Gastrocnemius medialis (tissue), 4 donors: Measurements from ENCODE around the gene KIF1A. TPM values are rescaled to one million over a fixed set of nuclear protein-coding genes. Genes with fewer than 3 reads are reported as not detected.

Source experiments
- ATAC-seq, 2 donors: fragments of 150-250 bp; one replicate each; pipeline ENCODE4 v1.9.1; 2016
- DNase-seq, 2 donors: peaks; one replicate each; pipeline ENCODE4 v3.0.0-alpha.2; 2019
- H3K27ac ChIP-seq, 4 donors: fragments of 200-600 bp; sonication (generic); 1 replicate in 1 of 4; 2 replicates in 3 of 4; pipeline ENCODE4 v1.5.1; 2016 to 2018; ENCODE audit warnings: mild to moderate bottlenecking in 2 of 4, moderate library complexity in 1 of 4
- H3K27me3 ChIP-seq, 3 donors: fragments of 200-600 bp; sonication (generic) in 2 of 3; 1 replicate in 1 of 3; 2 replicates in 2 of 3; pipeline versions ENCODE4 v1.5.1 to v1.6.0; 2016 to 2019; ENCODE audit warnings: mild to moderate bottlenecking in 1 of 3, moderate library complexity in 1 of 3
- H3K36me3 ChIP-seq, 2 donors: fragments of 200-600 bp; sonication (generic) in 1 of 2; one replicate each; pipeline ENCODE4 v1.5.1; 2017 to 2018
- H3K4me1 ChIP-seq, 2 donors: fragments of 200-600 bp; sonication (generic) in 1 of 2; one replicate each; pipeline ENCODE4 v1.5.1; 2016 to 2017; ENCODE audit warnings: mild to moderate bottlenecking in 2 of 2
- H3K4me3 ChIP-seq, 4 donors: fragments of 200-600 bp; sonication (generic) in 3 of 4; 1 replicate in 1 of 4; 2 replicates in 3 of 4; pipeline ENCODE4 v1.5.1; 2016 to 2019; ENCODE audit warnings: mild to moderate bottlenecking in 2 of 4
- H3K9me3 ChIP-seq, 3 donors: fragments of 200-600 bp; sonication (generic) in 2 of 3; 1 replicate in 1 of 3; 2 replicates in 2 of 3; pipeline ENCODE4 v1.5.1; 2016 to 2019
- CTCF ChIP-seq, 5 experiments: fragments of 450-650 bp in 3 of 5; fragments of 200-600 bp in 2 of 5; sonication (generic) in 2 of 5; IDR thresholded peaks in 4 of 5; conservative IDR thresholded peaks in 1 of 5; 1 replicate in 4 of 5; 2 replicates in 1 of 5; pipeline ENCODE4 v1.5.1; 2016 to 2019; ENCODE audit warnings: antibody characterized with exemption in 5 of 5, mild to moderate bottlenecking in 3 of 5, moderate library complexity in 3 of 5
- POLR2A ChIP-seq, 2 donors: fragments of 450-650 bp; IDR thresholded peaks; one replicate each; pipeline ENCODE4 v1.6.1; 2017; ENCODE audit warnings: antibody characterized with exemption in 2 of 2, mild to moderate bottlenecking in 2 of 2, moderate library complexity in 2 of 2
- in situ Hi-C, 4 donors: fragments of 200-750 bp; cut with MboI; loops; one replicate each; pipeline versions ENCODE4 v1.15.0 to v1.8.0; 2017; ENCODE audit warnings: low sequenced_read_pairs in 4 of 4
- intact Hi-C: fragments of 100-400 bp; cut with DNase I; formaldehyde crosslinking; loops from one replicate; pipeline ENCODE4 v1.15.1; 2023; ENCODE audit warnings: low total_unique reads
- total RNA-seq, 4 donors: library from RNA; depleted of rRNA; stranded (reverse); fragments of >200 nt; gene quantifications; one replicate each; pipeline versions ENCODE4 v1.1.0 to v1.2.3, GENCODE V29; 2016

Gene KIF1A
- total RNA-seq, 4 donors from 2014 or later, result 0.05 to 0.33 (median 0.09) TPM; not detected in 1

DNA sequence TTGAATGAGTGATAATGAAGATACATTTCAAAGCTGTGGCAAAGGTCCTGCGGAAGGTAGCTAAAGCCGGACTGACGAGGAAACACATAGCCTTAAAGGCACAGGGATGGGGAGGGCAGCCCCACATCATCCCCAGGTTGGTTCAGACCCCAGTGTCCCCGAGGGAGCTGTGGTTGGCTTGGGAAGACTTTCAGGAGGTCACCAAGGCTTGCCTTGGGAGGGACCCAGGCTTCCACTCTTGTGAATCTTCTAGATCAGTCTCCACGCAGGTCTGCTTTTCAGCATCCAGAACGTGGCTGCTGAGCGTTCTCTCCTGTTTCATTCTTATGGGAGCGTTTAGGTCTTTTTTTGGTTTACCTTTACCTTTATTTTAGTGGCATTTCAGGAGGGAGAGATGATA, 16.8 kb downstream of the KIF1A start:
- Histone ChIP-seq H3K4me1 (peaks cover 0 to 3% of the 10 kb centered on the region in 2 donors), H3K36me3 (no peaks in the 10 kb centered on the region), H3K27me3 (peaks cover 16 to 27% (median 24%) of the 10 kb centered on the region in 3 donors), H3K27ac (no peak overlapping the region), H3K4me3 (no peak overlapping the region), H3K9me3 (no peaks in the 10 kb centered on the region)
- intact Hi-C loops (no loop called here), in situ Hi-C loops (no loop called here)
- no peak for ATAC-seq
- TF ChIP-seq CTCF (IDR thresholded peaks at IDR 0.05 in 4 of 5, conservative IDR thresholded peaks at IDR 0.05 in 1 of 5) (no peak), POLR2A (IDR thresholded peaks at IDR 0.05) (no peak)
- no peak for DNase-seq

- Histone ChIP-seq H3K27ac (no peak overlapping the region), H3K4me1 (peaks cover 0 to 3% of the 10 kb centered on the region in 2 donors), H3K36me3 (no peaks in the 10 kb centered on the region), H3K27me3 (peaks cover 22 to 32% (median 24%) of the 10 kb centered on the region in 3 donors), H3K4me3 (no peak overlapping the region), H3K9me3 (no peaks in the 10 kb centered on the region)
- ATAC-seq (no peak), DNase-seq (no peak)
- intact Hi-C loops, result no loop called here
- in situ Hi-C loops, result no loop called here
- TF ChIP-seq CTCF (IDR thresholded peaks at IDR 0.05 in 4 of 5, conservative IDR thresholded peaks at IDR 0.05 in 1 of 5), result no peak
- TF ChIP-seq POLR2A (IDR thresholded peaks at IDR 0.05), result no peak
Measured at GRCh38 chr2:240799033-240799820, 20.8 kb downstream of the KIF1A start.

GRCh38 chr2:240798327-240798905, 21.6 kb downstream of the KIF1A start:
- Histone ChIP-seq H3K27me3 (peaks cover 22 to 32% (median 24%) of the 10 kb centered on the region in 3 donors), H3K27ac (no peak overlapping the region), H3K9me3 (no peaks in the 10 kb centered on the region), H3K36me3 (no peaks in the 10 kb centered on the region), H3K4me3 (no peak overlapping the region), H3K4me1 (peaks cover 0 to 3% of the 10 kb centered on the region in 2 donors)
- intact Hi-C loops (no loop called here), in situ Hi-C loops (no loop called here)
- DNase-seq (no peak), ATAC-seq (no peak)
- TF ChIP-seq POLR2A (IDR thresholded peaks at IDR 0.05), result no peak
- no peak for TF ChIP-seq CTCF (IDR thresholded peaks at IDR 0.05 in 4 of 5, conservative IDR thresholded peaks at IDR 0.05 in 1 of 5)

DNA sequence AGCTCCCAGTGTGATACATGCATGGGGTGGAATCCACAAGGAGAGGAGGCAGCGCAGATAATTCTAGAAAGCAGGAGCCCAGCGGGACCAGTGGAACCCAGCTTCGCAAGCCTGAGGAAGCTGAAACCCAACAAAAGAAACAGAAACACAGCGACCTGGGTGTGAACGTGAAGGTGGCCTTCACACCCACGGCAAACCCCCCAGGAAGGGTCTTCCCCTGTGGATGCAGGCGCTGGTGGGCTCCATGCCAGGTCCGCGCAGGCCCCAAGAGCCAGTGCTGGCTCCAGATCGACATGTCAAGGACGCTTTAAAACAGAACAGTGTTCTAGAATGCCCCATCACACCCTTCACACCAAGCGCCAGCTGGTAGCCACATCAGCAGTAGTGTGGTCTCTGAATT, 22.1 kb downstream of the KIF1A start:
- in situ Hi-C loops, result no loop called here
- H3K27ac ChIP-seq, result no peak overlapping the region
- peaks cover 20 to 32% (median 22%) of the 10 kb centered on the region in 3 donors for H3K27me3 ChIP-seq
- TF ChIP-seq POLR2A (IDR thresholded peaks at IDR 0.05) (no peak), CTCF (IDR thresholded peaks at IDR 0.05 in 4 of 5, conservative IDR thresholded peaks at IDR 0.05 in 1 of 5) (no peak)
- no peak overlapping the region for H3K4me3 ChIP-seq
- no peak for DNase-seq
- no peaks in the 10 kb centered on the region for H3K36me3 ChIP-seq
- no peak for ATAC-seq
- no peaks in the 10 kb centered on the region for H3K9me3 ChIP-seq
- intact Hi-C loops, result no loop called here
- peaks cover 0 to 3% of the 10 kb centered on the region in 2 donors for H3K4me1 ChIP-seq
